Kidney glomerular epithelial cell (primary cell): ENCODE data around the gene RAMP2.
A peak's percentile ranks its signal among the peaks of the same experiment; 100 is the strongest.

Source experiments
- DNase-seq: peaks from one replicate; lab custom pipeline; 2025; lab: John Stamatoyannopoulos, UW

The RAMP2 gene

GRCh38 chr17:42795061-42795460 is 34.0 kb downstream of the RAMP2 start:
- DNase-seq: no peak

- DNase-seq: no peak
Measured at GRCh38 chr17:42795465-42795864, 34.4 kb downstream of the RAMP2 start.

- no peak for DNase-seq
Measured at GRCh38 chr17:42796066-42796758, 35.2 kb downstream of the RAMP2 start.

GRCh38 chr17:42797067-42798007 is 36.3 kb downstream of the RAMP2 start:
- DNase-seq: no peak

GRCh38 chr17:42798011-42798382 is 37.0 kb downstream of the RAMP2 start:
- no peak for DNase-seq

GRCh38 chr17:42798383-42799380 is 37.7 kb downstream of the RAMP2 start, which contains the start of the genes CNTD1 and COA3:
Gene CNTD1 (plus strand): TSS chr17:42798861. CDS start chr17:42799068, 207 bp downstream.
Gene COA3 (minus strand): TSS chr17:42798704. CDS start chr17:42798681, 23 bp downstream.
- DNase-seq: peak; percentile 79

GRCh38 chr17:42803074-42803883 is 42.3 kb downstream of the RAMP2 start:
- DNase-seq: no peak

GRCh38 chr17:42804918-42805367 is 43.9 kb downstream of the RAMP2 start:
- DNase-seq: no peak

GRCh38 chr17:42806249-42806648 is 45.2 kb downstream of the RAMP2 start:
- DNase-seq: no peak

GRCh38 chr17:42809250-42809649 is 48.2 kb downstream of the RAMP2 start:
- DNase-seq: peak; percentile 33
